Progenitor cell of endocrine pancreas (in vitro differentiated cells): ENCODE measurements around the gene TLX2. TPM values are rescaled to one million over a fixed set of nuclear protein-coding genes. Genes with fewer than 3 reads are reported as not detected.

Experiments
- DNase-seq: peaks from one replicate; pipeline ENCODE4 v3.0.0; 2021; ENCODE audit warnings: low spot score; ENCODE audit not compliant: unreplicated experiment
- H3K27ac Mint-ChIP-seq: 2 replicates; pipeline ENCODE4 v1.8.0; 2021; ENCODE audit warnings: mild to moderate bottlenecking, moderate library complexity, mixed read lengths
- H3K27me3 Mint-ChIP-seq: 2 replicates; pipeline ENCODE4 v1.8.0; 2021; ENCODE audit warnings: mixed read lengths
- H3K36me3 Mint-ChIP-seq: 2 replicates; pipeline ENCODE4 v1.8.0; 2022; ENCODE audit warnings: mixed read lengths; ENCODE audit not compliant: insufficient read depth
- H3K4me1 Mint-ChIP-seq: 2 replicates; pipeline ENCODE4 v1.8.0; 2021; ENCODE audit warnings: low read depth, mixed read lengths
- H3K4me3 Mint-ChIP-seq: 2 replicates; pipeline ENCODE4 v1.8.0; 2021; ENCODE audit warnings: low read depth, mild to moderate bottlenecking, moderate library complexity, mixed read lengths
- H3K9me3 Mint-ChIP-seq: 2 replicates; pipeline ENCODE4 v1.8.0; 2021; ENCODE audit warnings: low read depth, mixed read lengths
- total RNA-seq: library from RNA; stranded (reverse); gene quantifications from 2 replicates; pipeline ENCODE4 v1.2.1, GENCODE V29; 2021
- TF ChIP-seq, protein P1 (sequence below): fragments of 200-600 bp; sonication (generic); IDR thresholded peaks from one replicate; pipeline ENCODE4 v1.5.0; 2021; ENCODE audit warnings: antibody characterized with exemption, mild to moderate bottlenecking; ENCODE audit not compliant: unreplicated experiment

TLX2 gene
- total RNA-seq, 1 donor from 2014 or later = not detected

- TF ChIP-seq, protein P1, sequence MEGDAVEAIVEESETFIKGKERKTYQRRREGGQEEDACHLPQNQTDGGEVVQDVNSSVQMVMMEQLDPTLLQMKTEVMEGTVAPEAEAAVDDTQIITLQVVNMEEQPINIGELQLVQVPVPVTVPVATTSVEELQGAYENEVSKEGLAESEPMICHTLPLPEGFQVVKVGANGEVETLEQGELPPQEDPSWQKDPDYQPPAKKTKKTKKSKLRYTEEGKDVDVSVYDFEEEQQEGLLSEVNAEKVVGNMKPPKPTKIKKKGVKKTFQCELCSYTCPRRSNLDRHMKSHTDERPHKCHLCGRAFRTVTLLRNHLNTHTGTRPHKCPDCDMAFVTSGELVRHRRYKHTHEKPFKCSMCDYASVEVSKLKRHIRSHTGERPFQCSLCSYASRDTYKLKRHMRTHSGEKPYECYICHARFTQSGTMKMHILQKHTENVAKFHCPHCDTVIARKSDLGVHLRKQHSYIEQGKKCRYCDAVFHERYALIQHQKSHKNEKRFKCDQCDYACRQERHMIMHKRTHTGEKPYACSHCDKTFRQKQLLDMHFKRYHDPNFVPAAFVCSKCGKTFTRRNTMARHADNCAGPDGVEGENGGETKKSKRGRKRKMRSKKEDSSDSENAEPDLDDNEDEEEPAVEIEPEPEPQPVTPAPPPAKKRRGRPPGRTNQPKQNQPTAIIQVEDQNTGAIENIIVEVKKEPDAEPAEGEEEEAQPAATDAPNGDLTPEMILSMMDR = no peak
- no peak overlapping the region for H3K4me3 Mint-ChIP-seq
- H3K27ac Mint-ChIP-seq = no peak overlapping the region
- H3K36me3 Mint-ChIP-seq = no peaks in the 10 kb centered on the region
- no peaks in the 10 kb centered on the region for H3K9me3 Mint-ChIP-seq
- no peak for DNase-seq
- peaks cover 78% of the 10 kb centered on the region for H3K27me3 Mint-ChIP-seq
- H3K4me1 Mint-ChIP-seq = peaks cover 5% of the 10 kb centered on the region
Observed at GRCh38 chr2:74513605-74514367, 464 bp upstream of the TLX2 start.

DNA sequence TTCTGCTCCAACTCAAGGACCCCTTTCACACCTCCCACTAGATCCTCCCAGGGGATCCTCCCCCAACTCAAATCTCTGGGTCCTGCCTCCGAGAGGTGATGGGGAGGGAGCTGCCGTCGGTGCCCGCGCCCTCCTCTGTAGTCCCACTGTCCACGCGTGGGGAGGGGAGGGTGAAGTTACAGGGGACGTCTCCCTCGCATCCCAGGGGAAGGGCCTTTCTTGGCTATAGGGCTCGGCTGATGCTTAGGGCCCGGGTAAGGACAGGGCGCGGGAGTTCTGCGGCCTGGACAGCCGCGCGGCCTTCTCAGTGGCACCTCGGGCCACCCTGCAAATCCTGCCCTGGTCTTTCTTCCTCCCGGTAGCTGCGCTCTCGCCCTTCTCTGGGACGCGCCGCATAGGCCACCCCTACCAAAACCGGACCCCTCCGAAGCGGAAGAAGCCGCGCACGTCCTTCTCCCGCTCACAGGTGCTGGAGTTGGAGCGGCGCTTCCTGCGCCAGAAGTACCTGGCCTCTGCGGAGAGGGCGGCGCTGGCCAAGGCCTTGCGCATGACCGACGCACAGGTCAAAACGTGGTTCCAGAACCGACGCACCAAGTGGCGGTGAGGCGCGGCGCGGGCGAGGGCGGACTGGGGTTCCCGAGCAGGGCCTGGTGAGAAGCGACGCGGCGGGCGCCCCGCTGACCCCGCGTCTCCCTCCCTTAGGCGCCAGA lies 1.2 kb downstream of the TLX2 start:
- peak; percentile 24 for DNase-seq

DNA sequence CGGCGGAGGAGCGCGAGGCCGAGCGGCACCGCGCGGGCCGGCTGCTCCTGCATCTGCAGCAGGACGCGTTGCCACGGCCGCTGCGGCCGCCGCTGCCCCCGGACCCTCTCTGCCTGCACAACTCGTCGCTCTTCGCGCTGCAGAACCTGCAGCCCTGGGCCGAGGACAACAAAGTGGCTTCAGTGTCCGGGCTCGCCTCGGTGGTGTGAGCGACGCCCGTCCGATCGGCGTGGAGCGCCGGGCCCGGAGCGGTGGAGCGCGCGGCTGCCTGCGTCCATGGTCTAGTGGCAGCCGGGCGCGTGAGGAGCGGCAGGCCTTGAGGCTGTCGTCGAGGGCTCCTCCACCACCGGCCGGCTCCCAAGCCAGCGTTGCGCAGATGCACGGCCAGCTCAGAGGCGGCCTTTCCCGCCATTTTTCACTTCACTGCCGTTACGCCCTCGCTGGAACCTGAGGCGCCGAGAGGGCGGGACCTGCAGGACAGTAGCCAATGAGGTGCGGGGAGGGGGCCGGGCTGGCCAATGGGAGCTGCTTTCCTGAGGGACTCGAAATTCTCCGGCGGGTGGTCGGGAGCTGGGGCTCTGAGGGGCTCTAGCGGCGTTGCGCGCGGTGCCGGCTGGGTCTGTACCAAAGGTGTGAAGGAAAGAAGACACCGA lies 1.9 kb downstream of the TLX2 start:
- peak; percentile 37 for DNase-seq
- peaks cover 85% of the 10 kb centered on the region for H3K27me3 Mint-ChIP-seq
- H3K4me1 Mint-ChIP-seq = peaks cover 4% of the 10 kb centered on the region
- no peaks in the 10 kb centered on the region for H3K36me3 Mint-ChIP-seq
- no peak overlapping the region for H3K27ac Mint-ChIP-seq
- H3K4me3 Mint-ChIP-seq = no peak overlapping the region
- TF ChIP-seq, protein P1 = no peak
- no peaks in the 10 kb centered on the region for H3K9me3 Mint-ChIP-seq

More for the DNA sequence above, 1.2 kb downstream of the TLX2 start:
- TF ChIP-seq, protein P1 = no peak
- Mint-ChIP-seq H3K4me1 (peaks cover 4% of the 10 kb centered on the region), H3K9me3 (no peaks in the 10 kb centered on the region), H3K4me3 (peak overlapping the region; percentile 31), H3K27ac (peak overlapping the region; percentile 82), H3K27me3 (peaks cover 85% of the 10 kb centered on the region), H3K36me3 (no peaks in the 10 kb centered on the region)

GRCh38 chr2:74516650-74517049 lies 2.4 kb downstream of the TLX2 start:
- H3K4me1 Mint-ChIP-seq = peaks cover 4% of the 10 kb centered on the region
- H3K27ac Mint-ChIP-seq = no peak overlapping the region
- no peak overlapping the region for H3K4me3 Mint-ChIP-seq
- peaks cover 84% of the 10 kb centered on the region for H3K27me3 Mint-ChIP-seq
- TF ChIP-seq, protein P1 = no peak
- no peaks in the 10 kb centered on the region for H3K9me3 Mint-ChIP-seq
- H3K36me3 Mint-ChIP-seq = no peaks in the 10 kb centered on the region
- no peak for DNase-seq

GRCh38 chr2:74522516-74522915 lies 8.3 kb downstream of the TLX2 start:
- Mint-ChIP-seq H3K27me3 (peaks cover 56% of the 10 kb centered on the region), H3K4me1 (no peaks in the 10 kb centered on the region), H3K27ac (no peak overlapping the region), H3K36me3 (peaks cover 11% of the 10 kb centered on the region), H3K9me3 (no peaks in the 10 kb centered on the region), H3K4me3 (no peak overlapping the region)
- no peak for DNase-seq
- TF ChIP-seq, protein P1 = no peak
